HepG2 (cell line): ENCODE data around the gene EIF4A3. TPM values are rescaled to one million over a fixed set of nuclear protein-coding genes. Genes with fewer than 3 reads are reported as not detected.

Experiments
- GFI1 ChIP-seq: sonication (generic); formaldehyde crosslinking; IDR thresholded peaks from 2 replicates; pipeline ENCODE4 v1.5.0; 2020; ENCODE audit warnings: missing genetic modification reagents, mild to moderate bottlenecking, borderline replicate concordance
- HCFC1 ChIP-seq: fragments of 150-350 bp; IDR thresholded peaks from 2 replicates; pipeline ENCODE4 v1.6.1; 2014; ENCODE audit warnings: low read depth, low read length
- HNF4G ChIP-seq, 2 experiments: sonication (generic) in 1 of 2; formaldehyde crosslinking in 1 of 2; IDR thresholded peaks; 2 replicates each; pipeline versions ENCODE4 v1.4.0 to v1.6.1; 2011 to 2020; ENCODE audit warnings: borderline replicate concordance in 2 of 2, low read depth in 2 of 2, mild to moderate bottlenecking in 2 of 2, low read length in 1 of 2, missing genetic modification reagents in 1 of 2, moderate library complexity in 1 of 2
- KDM4B ChIP-seq: sonication (generic); formaldehyde crosslinking; IDR thresholded peaks from 2 replicates; pipeline ENCODE4 v1.4.0; 2020; ENCODE audit warnings: missing genetic modification reagents
- KDM5B ChIP-seq: sonication (generic); formaldehyde crosslinking; IDR thresholded peaks from 2 replicates; pipeline ENCODE4 v1.4.0; 2020; ENCODE audit warnings: missing genetic modification reagents, mild to moderate bottlenecking, borderline replicate concordance
- RAD51 ChIP-seq: fragments of 450-650 bp; IDR thresholded peaks from 2 replicates; pipeline ENCODE4 v1.6.1; 2016; ENCODE audit warnings: borderline replicate concordance
- RARG ChIP-seq: sonication (generic); formaldehyde crosslinking; IDR thresholded peaks from 2 replicates; pipeline ENCODE4 v1.4.0; 2020; ENCODE audit warnings: low read depth, mild to moderate bottlenecking, missing genetic modification reagents
- SATB2 ChIP-seq: sonication (generic); formaldehyde crosslinking; IDR thresholded peaks from 2 replicates; pipeline ENCODE4 v1.5.0; 2020; ENCODE audit warnings: missing genetic modification reagents
- SIN3A ChIP-seq: IDR thresholded peaks from 2 replicates; pipeline ENCODE4 v1.6.1; 2011; ENCODE audit warnings: low read depth, mild to moderate bottlenecking, control low read depth, low read length, borderline replicate concordance
- SOX6 ChIP-seq, 2 experiments: fragments of 450-650 bp in 1 of 2; sonication (generic) in 1 of 2; formaldehyde crosslinking in 1 of 2; IDR thresholded peaks; 2 replicates each; pipeline versions ENCODE4 v1.4.0 to v1.6.1; 2017 to 2020; ENCODE audit warnings: antibody characterized with exemption in 1 of 2, mild to moderate bottlenecking in 1 of 2, missing genetic modification reagents in 1 of 2
- SRSF9 ChIP-seq: fragments of 200-400 bp; formaldehyde crosslinking; IDR thresholded peaks from 2 replicates; pipeline ENCODE4 v1.6.1; 2018; ENCODE audit warnings: borderline replicate concordance, mild to moderate bottlenecking, low read depth, low read length; ENCODE audit not compliant: insufficient read depth, poor library complexity, severe bottlenecking
- SSRP1 ChIP-seq: IDR thresholded peaks from 2 replicates; pipeline ENCODE4 v1.6.1; 2016; ENCODE audit warnings: control low read depth
- TGIF2 ChIP-seq: IDR thresholded peaks from 2 replicates; pipeline ENCODE4 v1.6.1; 2016; ENCODE audit warnings: control low read depth, missing compliant biosample characterization
- ZBTB20 ChIP-seq: sonication (generic); formaldehyde crosslinking; IDR thresholded peaks from 2 replicates; pipeline ENCODE4 v1.8.1; 2023; ENCODE audit warnings: missing genetic modification reagents, low read depth, mild to moderate bottlenecking, borderline replicate concordance
- ZFP36L2 ChIP-seq: sonication (generic); formaldehyde crosslinking; IDR thresholded peaks from 2 replicates; pipeline ENCODE4 v1.4.0; 2020; ENCODE audit warnings: missing genetic modification reagents
- ZNF251 ChIP-seq: sonication (generic); formaldehyde crosslinking; IDR thresholded peaks from 2 replicates; pipeline ENCODE4 v1.9.0; 2021; ENCODE audit warnings: mild to moderate bottlenecking, missing genetic modification reagents
- ZNF33A ChIP-seq: sonication (generic); formaldehyde crosslinking; IDR thresholded peaks from 2 replicates; pipeline ENCODE4 v1.5.1; 2020; ENCODE audit warnings: missing genetic modification reagents, mild to moderate bottlenecking, moderate library complexity, borderline replicate concordance
- ZNF367 ChIP-seq: sonication (generic); formaldehyde crosslinking; IDR thresholded peaks from 2 replicates; pipeline ENCODE4 v1.4.0; 2020; ENCODE audit warnings: missing genetic modification reagents, borderline replicate concordance
- ZNF761 ChIP-seq: sonication (generic); formaldehyde crosslinking; conservative IDR thresholded peaks from 2 replicates; pipeline ENCODE4 v1.4.0; 2020; ENCODE audit warnings: mild to moderate bottlenecking, missing genetic modification reagents
- polyA plus RNA-seq, 8 experiments: library from polyadenylated mRNA; depleted of rRNA in 3 of 8; stranded (reverse) in 7 of 8; unstranded in 1 of 8; fragments of >200 nt; fragmentation: Illumina TruSeq in 4 of 8; extraction: Trizol in 4 of 8; gene quantifications; 2 replicates each; pipeline versions ENCODE4 v1.2.1 to v1.2.3, GENCODE V29; 2011 to 2016; ENCODE audit warnings: low read depth in 4 of 8, missing spikeins in 1 of 8, mixed read lengths in 1 of 8; ENCODE audit not compliant: insufficient read depth in 1 of 8
- total RNA-seq, 5 experiments: library from RNA; depleted of rRNA; stranded (reverse); fragments of >200 nt; fragmentation: Illumina TruSeq; extraction: Trizol; gene quantifications; 2 replicates each; pipeline ENCODE4 v1.2.3, GENCODE V29; 2016; ENCODE audit warnings: low read depth in 1 of 5
- TF ChIP-seq, protein P1 (sequence below): conservative IDR thresholded peaks from 2 replicates; pipeline ENCODE4 v1.6.1; 2018; ENCODE audit warnings: missing genetic modification reagents
- TF ChIP-seq, protein P2 (sequence below): fragments of 450-650 bp; IDR thresholded peaks from 2 replicates; pipeline ENCODE4 v1.6.1; 2016
- TF ChIP-seq, protein P3 (sequence below): sonication (generic); formaldehyde crosslinking; IDR thresholded peaks from 2 replicates; pipeline ENCODE4 v1.5.0; 2020; ENCODE audit warnings: missing genetic modification reagents
- TF ChIP-seq, protein P4 (sequence below): sonication (generic); formaldehyde crosslinking; IDR thresholded peaks from 2 replicates; pipeline ENCODE4 v1.4.0; 2020; ENCODE audit warnings: missing genetic modification reagents
- TF ChIP-seq, protein P5 (sequence below): sonication (generic); formaldehyde crosslinking; IDR thresholded peaks from 2 replicates; pipeline ENCODE4 v1.5.0; 2020; ENCODE audit warnings: missing genetic modification reagents, mild to moderate bottlenecking, borderline replicate concordance

The EIF4A3 gene
- total and polyA plus RNA-seq, 2 of the 13 experiments (the other 11 are each of a cell fraction or from before 2014, with no cell fraction given): 145 to 187 TPM

DNA sequence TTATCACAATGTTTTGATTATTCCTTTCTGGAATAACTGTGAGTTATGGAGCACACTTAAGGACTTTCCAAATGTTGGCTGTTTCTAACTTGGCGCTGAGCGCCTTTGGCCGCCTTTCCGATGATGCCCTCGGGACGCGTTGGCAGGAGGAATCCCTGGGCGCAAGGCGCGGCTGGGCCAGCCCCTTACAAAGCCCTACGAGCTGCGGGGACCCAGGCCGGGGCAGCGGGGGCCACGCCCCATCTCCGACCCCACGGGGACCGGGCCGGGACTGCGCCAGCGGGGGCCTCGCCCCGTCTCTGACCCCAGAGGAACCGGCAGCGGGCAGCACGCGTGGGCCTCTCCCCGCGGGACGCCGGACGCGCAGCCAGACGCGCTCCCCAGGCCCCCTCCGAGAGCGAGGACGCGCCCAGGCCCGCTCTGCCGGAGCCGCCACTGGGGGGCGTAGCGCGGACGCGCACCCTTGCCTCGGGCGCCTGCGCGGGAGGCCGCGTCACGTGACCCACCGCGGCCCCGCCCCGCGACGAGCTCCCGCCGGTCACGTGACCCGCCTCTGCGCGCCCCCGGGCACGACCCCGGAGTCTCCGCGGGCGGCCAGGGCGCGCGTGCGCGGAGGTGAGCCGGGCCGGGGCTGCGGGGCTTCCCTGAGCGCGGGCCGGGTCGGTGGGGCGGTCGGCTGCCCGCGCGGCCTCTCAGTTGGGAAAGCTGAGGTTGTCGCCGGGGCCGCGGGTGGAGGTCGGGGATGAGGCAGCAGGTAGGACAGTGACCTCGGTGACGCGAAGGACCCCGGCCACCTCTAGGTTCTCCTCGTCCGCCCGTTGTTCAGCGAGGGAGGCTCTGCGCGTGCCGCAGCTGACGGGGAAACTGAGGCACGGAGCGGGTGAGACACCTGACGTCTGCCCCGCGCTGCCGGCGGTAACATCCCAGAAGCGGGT is 45.6 kb downstream of the EIF4A3 start, which contains the start of gene GAA (continued):
- no peak for TF ChIP-seq RAD51
- no peak for TF ChIP-seq SATB2 (CRISPR knock-in tag)
- TF ChIP-seq KDM4B (CRISPR knock-in tag): no peak; the same call in 1 of the 2 replicates
- TF ChIP-seq ZNF761 (CRISPR knock-in tag): no peak; the same call in 1 of the 2 replicates
- peak; percentile 61; the same call in 1 of the 2 replicates for TF ChIP-seq KDM5B (CRISPR knock-in tag)
- TF ChIP-seq, protein P1, sequence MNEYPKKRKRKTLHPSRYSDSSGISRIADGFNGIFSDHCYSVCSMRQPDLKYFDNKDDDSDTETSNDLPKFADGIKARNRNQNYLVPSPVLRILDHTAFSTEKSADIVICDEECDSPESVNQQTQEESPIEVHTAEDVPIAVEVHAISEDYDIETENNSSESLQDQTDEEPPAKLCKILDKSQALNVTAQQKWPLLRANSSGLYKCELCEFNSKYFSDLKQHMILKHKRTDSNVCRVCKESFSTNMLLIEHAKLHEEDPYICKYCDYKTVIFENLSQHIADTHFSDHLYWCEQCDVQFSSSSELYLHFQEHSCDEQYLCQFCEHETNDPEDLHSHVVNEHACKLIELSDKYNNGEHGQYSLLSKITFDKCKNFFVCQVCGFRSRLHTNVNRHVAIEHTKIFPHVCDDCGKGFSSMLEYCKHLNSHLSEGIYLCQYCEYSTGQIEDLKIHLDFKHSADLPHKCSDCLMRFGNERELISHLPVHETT (CRISPR knock-in tag): no peak
- no peak for TF ChIP-seq ZNF33A (CRISPR knock-in tag)
- no peak for TF ChIP-seq ZFP36L2 (CRISPR knock-in tag)
- TF ChIP-seq HNF4G (IDR thresholded peaks at IDR 0.05; ENCODE audit: borderline replicate concordance, low read depth, low read length): peak; percentile 17; the same call in 1 of the 2 replicates
- peak; percentile 37 for TF ChIP-seq HNF4G (CRISPR knock-in tag; IDR thresholded peaks at IDR 0.05; ENCODE audit: borderline replicate concordance, low read depth)
- TF ChIP-seq, protein P2, sequence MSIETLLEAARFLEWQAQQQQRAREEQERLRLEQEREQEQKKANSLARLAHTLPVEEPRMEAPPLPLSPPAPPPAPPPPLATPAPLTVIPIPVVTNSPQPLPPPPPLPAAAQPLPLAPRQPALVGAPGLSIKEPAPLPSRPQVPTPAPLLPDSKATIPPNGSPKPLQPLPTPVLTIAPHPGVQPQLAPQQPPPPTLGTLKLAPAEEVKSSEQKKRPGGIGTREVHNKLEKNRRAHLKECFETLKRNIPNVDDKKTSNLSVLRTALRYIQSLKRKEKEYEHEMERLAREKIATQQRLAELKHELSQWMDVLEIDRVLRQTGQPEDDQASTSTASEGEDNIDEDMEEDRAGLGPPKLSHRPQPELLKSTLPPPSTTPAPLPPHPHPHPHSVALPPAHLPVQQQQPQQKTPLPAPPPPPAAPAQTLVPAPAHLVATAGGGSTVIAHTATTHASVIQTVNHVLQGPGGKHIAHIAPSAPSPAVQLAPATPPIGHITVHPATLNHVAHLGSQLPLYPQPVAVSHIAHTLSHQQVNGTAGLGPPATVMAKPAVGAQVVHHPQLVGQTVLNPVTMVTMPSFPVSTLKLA: no peak
- no peak for TF ChIP-seq RARG
- 0 out of 2 replicates have a peak, but pooled peaks have one; percentile 53 for TF ChIP-seq SIN3A
- TF ChIP-seq HCFC1: peak; percentile 52
- peak; percentile 52; the same call in 1 of the 2 replicates for TF ChIP-seq ZBTB20 (CRISPR knock-in tag)
- TF ChIP-seq, protein P3, sequence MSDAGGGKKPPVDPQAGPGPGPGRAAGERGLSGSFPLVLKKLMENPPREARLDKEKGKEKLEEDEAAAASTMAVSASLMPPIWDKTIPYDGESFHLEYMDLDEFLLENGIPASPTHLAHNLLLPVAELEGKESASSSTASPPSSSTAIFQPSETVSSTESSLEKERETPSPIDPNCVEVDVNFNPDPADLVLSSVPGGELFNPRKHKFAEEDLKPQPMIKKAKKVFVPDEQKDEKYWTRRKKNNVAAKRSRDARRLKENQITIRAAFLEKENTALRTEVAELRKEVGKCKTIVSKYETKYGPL (CRISPR knock-in tag): no peak
- no peak for TF ChIP-seq SRSF9
- TF ChIP-seq TGIF2 (CRISPR knock-in tag): no peak
- no peak for TF ChIP-seq SOX6 (IDR thresholded peaks at IDR 0.05)
- peak; percentile 36; the same call in 1 of the 2 replicates for TF ChIP-seq SOX6 (CRISPR knock-in tag; IDR thresholded peaks at IDR 0.05)
- peak; percentile 55; the same call in 1 of the 2 replicates for TF ChIP-seq SSRP1 (CRISPR knock-in tag)
- TF ChIP-seq ZNF367 (CRISPR knock-in tag): no peak
- TF ChIP-seq, protein P4, sequence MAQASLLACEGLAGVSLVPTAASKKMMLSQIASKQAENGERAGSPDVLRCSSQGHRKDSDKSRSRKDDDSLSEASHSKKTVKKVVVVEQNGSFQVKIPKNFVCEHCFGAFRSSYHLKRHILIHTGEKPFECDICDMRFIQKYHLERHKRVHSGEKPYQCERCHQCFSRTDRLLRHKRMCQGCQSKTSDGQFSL: no peak
- peak; percentile 37; the same call in 1 of the 2 replicates for TF ChIP-seq GFI1 (CRISPR knock-in tag)
- TF ChIP-seq, protein P5, sequence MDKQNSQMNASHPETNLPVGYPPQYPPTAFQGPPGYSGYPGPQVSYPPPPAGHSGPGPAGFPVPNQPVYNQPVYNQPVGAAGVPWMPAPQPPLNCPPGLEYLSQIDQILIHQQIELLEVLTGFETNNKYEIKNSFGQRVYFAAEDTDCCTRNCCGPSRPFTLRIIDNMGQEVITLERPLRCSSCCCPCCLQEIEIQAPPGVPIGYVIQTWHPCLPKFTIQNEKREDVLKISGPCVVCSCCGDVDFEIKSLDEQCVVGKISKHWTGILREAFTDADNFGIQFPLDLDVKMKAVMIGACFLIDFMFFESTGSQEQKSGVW (CRISPR knock-in tag): no peak
- TF ChIP-seq ZNF251 (CRISPR knock-in tag): no peak; the same call in 1 of the 2 replicates
